Esophagus (tissue), 2 donors: Measurements from ENCODE around the gene IL21R. TPM values are rescaled to one million over a fixed set of nuclear protein-coding genes. Genes with fewer than 3 reads are reported as not detected.

Source experiments
- H3K27ac ChIP-seq, 2 donors: one replicate each; pipeline ENCODE4 v1.5.1; 2013; ENCODE audit warnings: low read depth in 2 of 2, mild to moderate bottlenecking in 2 of 2, inconsistent platforms in 1 of 2, low read length in 1 of 2, moderate library complexity in 1 of 2
- H3K27me3 ChIP-seq, 2 donors: one replicate each; pipeline ENCODE4 v1.6.1; 2013; ENCODE audit warnings: low read length in 2 of 2, control low read depth in 1 of 2, mild to moderate bottlenecking in 1 of 2; ENCODE audit not compliant: insufficient read depth in 2 of 2, control insufficient read depth in 1 of 2
- H3K36me3 ChIP-seq, 2 donors: one replicate each; pipeline ENCODE4 v1.6.1; 2013; ENCODE audit warnings: low read length in 1 of 2; ENCODE audit not compliant: control insufficient read depth in 2 of 2, insufficient read depth in 2 of 2
- H3K4me1 ChIP-seq, 2 donors: one replicate each; pipeline ENCODE4 v1.6.1; 2013; ENCODE audit warnings: low read length in 1 of 2; ENCODE audit not compliant: control insufficient read depth in 2 of 2, insufficient read depth in 2 of 2
- H3K4me3 ChIP-seq, 2 donors: one replicate each; pipeline ENCODE4 v1.5.1; 2013; ENCODE audit warnings: low read length in 2 of 2, mild to moderate bottlenecking in 2 of 2, low read depth in 1 of 2, moderate library complexity in 1 of 2
- H3K9me3 ChIP-seq, 2 donors: one replicate each; pipeline ENCODE4 v1.6.1; 2013; ENCODE audit warnings: mild to moderate bottlenecking in 2 of 2, low read depth in 1 of 2, low read length in 1 of 2, moderate library complexity in 1 of 2; ENCODE audit not compliant: control insufficient read depth in 2 of 2, insufficient read depth in 1 of 2
- WGBS, 2 donors: extraction: QIAGEN DNeasy Blood & Tissue Kit; methylation state at CpG; one replicate each; pipeline ENCODE4 v1.1.7; 2013; 5-methylcytosine and 5-hydroxymethylcytosine counted together
- polyA plus RNA-seq, 2 donors: library from polyadenylated mRNA; stranded (reverse); fragments of 200-250 nt; gene quantifications; one replicate each; pipeline ENCODE4 v1.2.3, GENCODE V29; 2013
- donor health status: healthy with polysubstance abuse.
- donor health status: Bipolar disorder and iron deficiency.

IL21R gene
- polyA plus RNA-seq, 2 donors, result 0.19 to 0.24 TPM

GRCh38 chr16:27436921-27437650 lies 35.1 kb downstream of the IL21R start:
- H3K36me3 ChIP-seq, result no peaks in the 10 kb centered on the region
- H3K27ac ChIP-seq, result no peak overlapping the region
- no peak overlapping the region for H3K4me3 ChIP-seq
- no peaks in the 10 kb centered on the region for H3K27me3 ChIP-seq
- peaks cover 0 to 2% of the 10 kb centered on the region in 2 donors for H3K4me1 ChIP-seq
- peaks cover 0 to 4% of the 10 kb centered on the region in 2 donors for H3K9me3 ChIP-seq
- WGBS, 2 donors, result 84 to 87% methylated on average over 9 of the region's 9 CpGs

- Histone ChIP-seq H3K4me1 (no peaks in the 10 kb centered on the region), H3K4me3 (no peak overlapping the region), H3K27me3 (no peaks in the 10 kb centered on the region), H3K36me3 (no peaks in the 10 kb centered on the region), H3K9me3 (peaks cover 0 to 4% of the 10 kb centered on the region in 2 donors), H3K27ac (no peak overlapping the region)
- WGBS, 2 donors, result 93% methylated on average over 6 of the region's 6 CpGs
Observed at GRCh38 chr16:27437946-27438345, 36.0 kb downstream of the IL21R start.

GRCh38 chr16:27439271-27440018 lies 37.5 kb downstream of the IL21R start:
- WGBS, 2 donors, result 71 to 77% methylated on average over 18 of the region's 18 CpGs
- Histone ChIP-seq H3K4me1 (no peaks in the 10 kb centered on the region), H3K4me3 (no peak overlapping the region), H3K36me3 (no peaks in the 10 kb centered on the region), H3K9me3 (peaks cover 0 to 9% of the 10 kb centered on the region in 2 donors), H3K27ac (no peak overlapping the region), H3K27me3 (no peaks in the 10 kb centered on the region)

- Histone ChIP-seq H3K4me3 (no peak overlapping the region), H3K27ac (no peak overlapping the region), H3K4me1 (no peaks in the 10 kb centered on the region), H3K36me3 (no peaks in the 10 kb centered on the region), H3K27me3 (no peaks in the 10 kb centered on the region), H3K9me3 (peaks cover 0 to 17% of the 10 kb centered on the region in 2 donors)
- 83 to 90% methylated on average over 5 of the region's 5 CpGs for WGBS, 2 donors
Observed at GRCh38 chr16:27441276-27441675, 39.3 kb downstream of the IL21R start.

- peaks cover 0 to 17% of the 10 kb centered on the region in 2 donors for H3K9me3 ChIP-seq
- no peaks in the 10 kb centered on the region for H3K4me1 ChIP-seq
- H3K27me3 ChIP-seq, result no peaks in the 10 kb centered on the region
- 89 to 91% methylated on average over 8 of the region's 8 CpGs for WGBS, 2 donors
- H3K36me3 ChIP-seq, result no peaks in the 10 kb centered on the region
- no peak overlapping the region for H3K4me3 ChIP-seq
- no peak overlapping the region for H3K27ac ChIP-seq
Observed at GRCh38 chr16:27441998-27442397, 40.0 kb downstream of the IL21R start.

GRCh38 chr16:27444015-27444414 lies 42.0 kb downstream of the IL21R start:
- no peaks in the 10 kb centered on the region for H3K36me3 ChIP-seq
- no peak overlapping the region for H3K4me3 ChIP-seq
- H3K27ac ChIP-seq, result no peak overlapping the region
- peaks cover 0 to 17% of the 10 kb centered on the region in 2 donors for H3K9me3 ChIP-seq
- H3K27me3 ChIP-seq, result no peaks in the 10 kb centered on the region
- H3K4me1 ChIP-seq, result no peaks in the 10 kb centered on the region
- 48 to 55% methylated on average over 2 of the region's 2 CpGs for WGBS, 2 donors

GRCh38 chr16:27444470-27444869 lies 42.5 kb downstream of the IL21R start:
- Histone ChIP-seq H3K4me1 (peaks cover 0 to 2% of the 10 kb centered on the region in 2 donors), H3K36me3 (no peaks in the 10 kb centered on the region), H3K9me3 (peaks cover 0 to 13% of the 10 kb centered on the region in 2 donors), H3K27ac (no peak overlapping the region), H3K4me3 (no peak overlapping the region), H3K27me3 (no peaks in the 10 kb centered on the region)
- WGBS, 2 donors, result 88 to 92% methylated on average over 5 of the region's 5 CpGs

- 87 to 89% methylated on average over 12 of the region's 12 CpGs for WGBS, 2 donors
- no peak overlapping the region for H3K4me3 ChIP-seq
Observed at GRCh38 chr16:27445502-27446175, 43.7 kb downstream of the IL21R start.

GRCh38 chr16:27446721-27447120 lies 44.7 kb downstream of the IL21R start:
- Histone ChIP-seq H3K27me3 (no peaks in the 10 kb centered on the region), H3K4me3 (no peak overlapping the region), H3K9me3 (peaks cover 0 to 13% of the 10 kb centered on the region in 2 donors), H3K27ac (no peak overlapping the region), H3K4me1 (peaks cover 0 to 4% of the 10 kb centered on the region in 2 donors), H3K36me3 (no peaks in the 10 kb centered on the region)
- WGBS, 2 donors, result 65 to 79% methylated on average over 4 of the region's 4 CpGs

More at GRCh38 chr16:27445502-27446175, 43.7 kb downstream of the IL21R start:
- H3K4me1 ChIP-seq, result peaks cover 0 to 4% of the 10 kb centered on the region in 2 donors
- no peaks in the 10 kb centered on the region for H3K27me3 ChIP-seq
- H3K36me3 ChIP-seq, result no peaks in the 10 kb centered on the region
- H3K9me3 ChIP-seq, result peaks cover 0 to 13% of the 10 kb centered on the region in 2 donors
- H3K27ac ChIP-seq, result no peak overlapping the region
